Brain pericyte (primary cell): ENCODE measurements around the gene C2orf92.

Experiments
- DNase-seq: peaks from one replicate; pipeline ENCODE4 v3.0.0-alpha.2; 2012; ENCODE audit warnings: low read depth, low spot score

The C2orf92 gene

DNA sequence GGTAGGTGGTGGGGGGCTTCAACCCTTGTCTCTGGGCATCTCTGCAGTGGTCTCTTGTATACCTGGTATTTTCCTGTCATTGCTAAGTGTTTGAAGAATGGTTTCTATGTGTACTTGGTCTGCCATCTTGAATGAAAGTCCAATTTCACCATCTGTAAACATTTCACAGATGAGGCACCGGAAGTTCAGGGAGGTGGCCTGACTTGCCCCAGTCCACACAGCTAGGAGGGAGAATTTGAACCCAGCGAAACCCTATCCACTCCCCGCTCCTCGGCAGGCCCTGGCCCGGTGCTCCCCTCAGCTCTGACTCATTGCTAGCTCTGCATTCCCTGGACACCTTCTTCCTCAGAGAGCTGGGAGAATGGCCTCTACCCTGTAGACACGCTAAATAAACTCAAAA lies 74.4 kb downstream of the C2orf92 start:
- DNase-seq, result no peak

DNA sequence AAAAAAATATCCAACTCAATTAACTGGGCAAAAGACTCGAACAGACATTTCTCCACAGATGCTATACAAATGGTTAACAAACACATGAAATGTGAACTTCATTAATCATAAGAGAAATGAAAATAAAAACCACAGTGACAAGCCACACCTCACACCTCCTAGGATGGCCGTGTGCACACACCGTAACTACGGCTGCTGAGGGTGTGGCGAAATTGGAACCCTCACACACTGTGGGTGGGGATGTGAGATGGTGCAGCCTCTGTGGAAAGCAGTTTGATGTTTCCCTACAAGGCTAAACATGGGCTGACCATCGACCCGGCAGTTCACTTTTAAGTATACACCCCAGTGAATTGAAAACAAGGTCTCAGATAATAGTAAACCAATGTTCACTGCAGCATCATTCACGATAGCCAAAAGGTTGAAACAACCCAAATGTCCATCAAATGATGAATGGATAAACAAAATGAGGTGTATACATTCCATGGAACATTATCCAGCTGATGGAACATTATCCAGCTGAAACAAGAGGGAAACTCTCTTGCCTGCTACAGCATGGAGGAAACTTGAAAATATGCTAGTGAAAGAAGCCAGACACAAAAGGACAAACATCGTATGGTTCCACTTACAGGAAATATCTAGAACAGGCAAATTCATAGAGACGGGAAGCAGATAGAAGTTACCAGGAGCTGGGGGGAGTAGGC lies 76.1 kb downstream of the C2orf92 start:
- DNase-seq, result no peak

DNA sequence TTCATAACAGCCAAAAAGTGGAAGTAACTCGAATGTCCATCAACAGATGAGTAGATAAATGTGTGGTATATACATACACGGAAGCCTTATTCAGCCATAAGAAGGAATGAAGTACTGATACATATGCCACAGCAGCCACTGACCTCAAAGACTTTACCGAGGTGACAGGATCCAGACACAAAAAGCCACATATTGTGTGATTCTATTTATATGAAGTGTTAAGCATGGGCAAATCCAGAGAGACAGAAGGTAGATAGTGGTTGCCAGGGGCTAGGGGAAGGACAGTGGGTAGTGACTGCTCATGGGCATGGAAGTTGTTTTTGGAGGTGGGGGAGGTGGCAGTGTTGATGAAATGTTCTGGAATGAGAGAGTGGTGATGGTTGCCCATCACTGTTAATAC lies 77.8 kb downstream of the C2orf92 start:
- DNase-seq, result no peak

DNA sequence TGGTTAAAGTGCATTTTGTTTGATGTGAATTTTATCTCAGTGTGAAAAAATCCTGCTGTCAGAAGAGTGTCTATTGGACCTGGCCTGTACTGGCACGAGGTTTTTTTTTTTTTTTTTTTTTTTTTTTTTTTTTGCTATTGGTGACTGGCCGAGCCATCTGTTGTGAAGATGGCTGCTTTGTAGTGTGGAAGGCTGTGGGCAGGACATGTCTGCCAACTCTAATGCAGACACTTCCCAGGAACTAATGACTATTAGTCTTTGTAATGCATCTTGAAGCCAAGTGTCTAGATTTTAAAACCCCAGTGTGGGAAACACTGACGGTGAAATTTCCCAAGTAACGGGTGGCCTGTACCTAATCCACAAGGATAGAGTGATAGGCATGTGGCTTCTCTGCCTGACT lies 78.2 kb downstream of the C2orf92 start:
- no peak for DNase-seq

DNA sequence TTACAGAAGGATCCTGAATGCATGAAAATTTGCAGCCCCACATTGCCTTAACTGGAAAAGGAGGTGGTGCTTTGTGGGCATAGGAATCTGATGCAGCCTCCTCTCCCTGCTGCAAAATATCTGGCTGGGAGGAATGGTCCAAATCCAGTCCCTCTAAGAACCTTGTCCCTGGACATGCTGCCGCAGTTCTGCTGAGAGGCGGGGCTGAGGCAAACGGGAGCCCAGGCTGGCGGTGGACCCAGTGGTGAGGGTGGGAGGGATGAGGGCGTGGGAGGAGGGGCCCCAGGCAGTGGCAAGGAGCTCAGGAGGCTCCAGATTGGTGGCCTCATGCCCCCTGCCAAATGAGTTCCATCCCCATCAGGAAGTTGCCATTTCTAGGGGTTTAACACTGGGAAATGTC lies 80.1 kb downstream of the C2orf92 start:
- no peak for DNase-seq

DNA sequence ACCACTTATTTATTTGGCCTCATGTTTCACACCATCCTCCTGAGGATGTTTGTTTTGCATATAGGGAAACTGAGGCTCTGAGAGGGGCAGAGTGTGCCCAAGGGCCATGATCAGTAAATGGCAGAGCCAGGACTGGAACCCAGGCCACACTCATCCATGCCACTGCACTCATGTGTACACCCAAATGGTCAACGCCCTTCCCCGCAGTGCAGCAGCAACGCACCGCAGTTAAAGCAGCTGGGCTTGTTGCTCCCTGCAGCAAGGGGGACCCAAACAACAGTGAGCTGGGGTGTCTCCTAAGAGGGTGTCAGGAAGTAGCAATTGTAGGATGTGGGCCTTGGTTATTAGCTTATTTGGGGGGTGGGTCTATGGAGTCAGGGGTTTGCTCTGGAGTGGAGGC lies 80.5 kb downstream of the C2orf92 start:
- no peak for DNase-seq

DNA sequence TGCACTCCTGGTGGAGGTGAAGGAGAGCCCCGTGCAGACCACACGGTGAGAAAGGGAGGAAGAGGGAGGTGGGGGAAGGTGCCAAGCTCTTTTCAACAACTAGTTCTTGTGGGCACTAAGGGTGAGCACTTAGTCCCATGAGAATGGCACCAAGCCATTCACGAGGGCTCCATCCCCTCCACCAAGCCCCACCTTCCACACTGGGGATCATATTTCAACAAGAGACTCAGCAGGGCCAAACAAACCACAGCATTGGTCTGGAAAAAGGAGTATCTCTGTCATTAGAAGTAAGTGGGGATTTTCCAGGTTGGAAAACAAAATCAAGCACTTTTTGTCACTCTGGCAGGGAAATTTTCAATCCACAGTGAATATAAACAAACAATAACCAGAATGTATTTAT lies 82.2 kb downstream of the C2orf92 start:
- no peak for DNase-seq
